Measurements from ENCODE around the gene WDFY3. TPM values are rescaled to one million over a fixed set of nuclear protein-coding genes. Genes with fewer than 3 reads are reported as not detected.
"Not testable (repeated sequence)": the region's sequence is repeated elsewhere in the genome, so short reads cannot be mapped to it uniquely, and the experiment has no call there.

WDFY3 gene
- total RNA-seq, 1 experiment from 2014 or later: 39.9 TPM

GRCh38 chr4:84837751-84838150, 128.7 kb downstream of the WDFY3 start:
- H2AFZ ChIP-seq (ENCODE audit: low read depth, low read length, poor library complexity, severe bottlenecking): no peak overlapping the region
- no peak for TF ChIP-seq CBX3 (IDR thresholded peaks at IDR 0.05; ENCODE audit: low read depth)
- no peak for TF ChIP-seq ATF3 (IDR thresholded peaks at IDR 0.05)
- TF ChIP-seq YY1 (IDR thresholded peaks at IDR 0.05; ENCODE audit: extremely low read depth, insufficient replicate concordance, low read depth, low read length): no peak
- TF ChIP-seq CEBPB (IDR thresholded peaks at IDR 0.05; ENCODE audit: low read depth): no peak
- TF ChIP-seq CTCF (IDR thresholded peaks at IDR 0.05 in 2 of 3, conservative IDR thresholded peaks at IDR 0.05 in 1 of 3; ENCODE audit: borderline replicate concordance in 1 of 3, insufficient read depth in 1 of 3, low read depth in 2 of 3, low read length in 2 of 3): no peak
- no peak for TF ChIP-seq ZNF274 (IDR thresholded peaks at IDR 0.05; ENCODE audit: low read depth, low read length)
- ATAC-seq (no peak), DNase-seq (ENCODE audit: low read depth, low spot score) (no peak)
- BruUV-seq (replicated peaks): no TSS peak
- H3K36me3 ChIP-seq (ENCODE audit: control insufficient read depth in 1 of 2, insufficient read depth in 2 of 2, low read length in 2 of 2): peaks cover 0 to 4% of the 10 kb centered on the region in 2 experiments; a peak in 1 of 4 replicates
- intact Hi-C loops (cut with micrococcal nuclease): no loop called here
- no peaks in the 10 kb centered on the region for H3K9me3 ChIP-seq (ENCODE audit: control insufficient read depth in 1 of 2, insufficient read depth in 1 of 2, low read depth in 1 of 2, low read length in 2 of 2)
- ChIA-PET RAD21 (ENCODE audit: low non-redundant PET in 1 of 2, low total read pairs in 2 of 2, uncharacterized antibody in 2 of 2, unreplicated experiment in 2 of 2) (no interaction called here), CTCF (no interaction called here), POLR2A (no interaction called here)
- H3K9me2 ChIP-seq (ENCODE audit: insufficient read depth): no peaks in the 10 kb centered on the region
- no peaks in the 10 kb centered on the region for H3K27me3 ChIP-seq (ENCODE audit: insufficient read depth, low read length)
- H3K27ac ChIP-seq (ENCODE audit: low read depth, low read length): no peak overlapping the region
- H3K9ac ChIP-seq (ENCODE audit: low read length): no peak overlapping the region
- H4K20me1 ChIP-seq (ENCODE audit: insufficient read depth): no peaks in the 10 kb centered on the region
- no peak overlapping the region for H3K4me2 ChIP-seq (ENCODE audit: low read length)
- H3K79me2 ChIP-seq (ENCODE audit: insufficient read depth, low read length): no peaks in the 10 kb centered on the region
- H3K4me3 ChIP-seq (replicated peaks in 1 of 2; ENCODE audit: low read depth in 1 of 2, low read length in 2 of 2): no peak overlapping the region
- no peaks in the 10 kb centered on the region for H3K4me1 ChIP-seq (ENCODE audit: control insufficient read depth in 1 of 2, insufficient read depth in 2 of 2, low read length in 2 of 2)

- H3K27me3 ChIP-seq (ENCODE audit: insufficient read depth, low read length); H3K9me2 ChIP-seq (ENCODE audit: insufficient read depth); CTCF ChIA-PET; H3K9ac ChIP-seq (ENCODE audit: low read length); RAD21 ChIA-PET (ENCODE audit: low non-redundant PET in 1 of 2, low total read pairs in 2 of 2, uncharacterized antibody in 2 of 2, unreplicated experiment in 2 of 2); H3K4me2 ChIP-seq (ENCODE audit: low read length); H3K4me1 ChIP-seq (ENCODE audit: control insufficient read depth in 1 of 2, insufficient read depth in 2 of 2, low read length in 2 of 2); BruUV-seq (replicated peaks); H4K20me1 ChIP-seq (ENCODE audit: insufficient read depth); H3K36me3 ChIP-seq (ENCODE audit: control insufficient read depth in 1 of 2, insufficient read depth in 2 of 2, low read length in 2 of 2); DNase-seq (ENCODE audit: low read depth, low spot score); POLR2A ChIA-PET; H3K79me2 ChIP-seq (ENCODE audit: insufficient read depth, low read length); H3K4me3 ChIP-seq (replicated peaks in 1 of 2; ENCODE audit: low read depth in 1 of 2, low read length in 2 of 2); ATAC-seq; H3K27ac ChIP-seq (ENCODE audit: low read depth, low read length); H3K9me3 ChIP-seq (ENCODE audit: control insufficient read depth in 1 of 2, insufficient read depth in 1 of 2, low read depth in 1 of 2, low read length in 2 of 2); H2AFZ ChIP-seq (ENCODE audit: low read depth, low read length, poor library complexity, severe bottlenecking); intact Hi-C loops (cut with micrococcal nuclease): not testable (repeated sequence)
These were observed 136.9 kb downstream of the WDFY3 start for GRCh38 chr4:84829633-84830032.

Measured in HCT116 (cell line).